ENCODE results near the gene MICOS13. TPM values are rescaled to one million over a fixed set of nuclear protein-coding genes. Genes with fewer than 3 reads are reported as not detected.
"Not testable (repeated sequence)": the region's sequence is repeated elsewhere in the genome, so short reads cannot be mapped to it uniquely, and the experiment has no call there.

Gene MICOS13
- total and polyA plus RNA-seq, 2 experiments from 2014 or later = 15.5 to 54.6 TPM

DNA sequence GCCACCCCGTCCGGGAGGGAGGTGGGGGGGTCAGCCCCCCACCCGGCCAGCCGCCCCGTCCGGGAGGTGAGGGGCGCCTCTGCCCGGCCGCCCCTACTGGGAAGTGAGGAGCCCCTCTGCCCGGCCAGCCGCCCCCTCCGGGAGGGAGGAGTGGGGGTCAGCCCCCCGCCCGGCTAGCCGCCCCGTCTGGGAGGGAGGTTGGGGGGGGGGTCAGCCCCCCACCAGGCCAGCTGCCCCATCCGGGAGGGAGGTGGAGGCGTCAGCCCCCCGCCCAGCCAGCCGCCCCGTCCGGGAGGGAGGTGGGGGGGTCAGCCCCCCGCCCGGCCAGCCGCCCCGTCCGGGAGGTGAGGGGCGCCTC is 21.7 kb upstream of the MICOS13 start:
- not testable (repeated sequence) for H3K27ac ChIP-seq (ENCODE audit: low read depth); ATAC-seq; H4K20me1 ChIP-seq (replicated peaks; ENCODE audit: insufficient read depth); H3K79me2 ChIP-seq (replicated peaks; ENCODE audit: insufficient read depth); H3K4me1 ChIP-seq (ENCODE audit: insufficient read depth); H3K4me2 ChIP-seq; H3K4me3 ChIP-seq; H3K9me3 Mint-ChIP-seq; H3K4me1 Mint-ChIP-seq; H2AFZ ChIP-seq; H3F3A ChIP-seq (replicated peaks; ENCODE audit: low read depth); H3K27me3 ChIP-seq (ENCODE audit: insufficient read depth); H3K27ac Mint-ChIP-seq; DNase-seq (ENCODE audit: low spot score); H3K4me3 Mint-ChIP-seq; H3K9me2 ChIP-seq (ENCODE audit: insufficient read depth)
- Mint-ChIP-seq H3K27me3 (ENCODE audit: insufficient read depth, low read depth, poor library complexity) (peaks cover 25% of the 10 kb centered on the region), H3K36me3 (ENCODE audit: low read depth) (peaks cover 91% of the 10 kb centered on the region)
- H3K36me3 ChIP-seq (ENCODE audit: insufficient read depth) = peaks cover 18% of the 10 kb centered on the region; the same call in 1 of the 2 replicates

GRCh38 chr19:5700455-5701092 is 20.3 kb upstream of the MICOS13 start:
- peak; percentile 0 for DNase-seq (ENCODE audit: low spot score)
- H3K36me3 ChIP-seq (ENCODE audit: insufficient read depth) = peaks cover 10% of the 10 kb centered on the region; the same call in 1 of the 2 replicates
- peaks cover 9% of the 10 kb centered on the region for H3K9me3 Mint-ChIP-seq
- H3F3A ChIP-seq (replicated peaks; ENCODE audit: low read depth) = no peaks in the 10 kb centered on the region; the same call in 1 of the 2 replicates
- peaks cover 83% of the 10 kb centered on the region for H3K36me3 Mint-ChIP-seq (ENCODE audit: low read depth)
- no peak overlapping the region for H2AFZ ChIP-seq
- no peaks in the 10 kb centered on the region for H3K79me2 ChIP-seq (replicated peaks; ENCODE audit: insufficient read depth)
- TF ChIP-seq NANOG (IDR thresholded peaks at IDR 0.05; ENCODE audit: borderline replicate concordance) = no peak
- no peak overlapping the region for H3K27ac ChIP-seq (ENCODE audit: low read depth)
- H4K20me1 ChIP-seq (replicated peaks; ENCODE audit: insufficient read depth) = peaks cover 7% of the 10 kb centered on the region; the same call in 1 of the 2 replicates
- H3K4me3 Mint-ChIP-seq = no peak overlapping the region
- no peak overlapping the region for H3K27ac Mint-ChIP-seq
- H3K4me2 ChIP-seq = no peak overlapping the region
- no peaks in the 10 kb centered on the region for H3K4me1 Mint-ChIP-seq
- no peaks in the 10 kb centered on the region for H3K4me1 ChIP-seq (ENCODE audit: insufficient read depth)
- ATAC-seq = no peak
- no peaks in the 10 kb centered on the region for H3K27me3 ChIP-seq (ENCODE audit: insufficient read depth)
- H3K4me3 ChIP-seq = no peak overlapping the region
- peaks cover 31% of the 10 kb centered on the region for H3K27me3 Mint-ChIP-seq (ENCODE audit: insufficient read depth, low read depth, poor library complexity)
- H3K9me2 ChIP-seq (ENCODE audit: insufficient read depth) = no peaks in the 10 kb centered on the region

DNA sequence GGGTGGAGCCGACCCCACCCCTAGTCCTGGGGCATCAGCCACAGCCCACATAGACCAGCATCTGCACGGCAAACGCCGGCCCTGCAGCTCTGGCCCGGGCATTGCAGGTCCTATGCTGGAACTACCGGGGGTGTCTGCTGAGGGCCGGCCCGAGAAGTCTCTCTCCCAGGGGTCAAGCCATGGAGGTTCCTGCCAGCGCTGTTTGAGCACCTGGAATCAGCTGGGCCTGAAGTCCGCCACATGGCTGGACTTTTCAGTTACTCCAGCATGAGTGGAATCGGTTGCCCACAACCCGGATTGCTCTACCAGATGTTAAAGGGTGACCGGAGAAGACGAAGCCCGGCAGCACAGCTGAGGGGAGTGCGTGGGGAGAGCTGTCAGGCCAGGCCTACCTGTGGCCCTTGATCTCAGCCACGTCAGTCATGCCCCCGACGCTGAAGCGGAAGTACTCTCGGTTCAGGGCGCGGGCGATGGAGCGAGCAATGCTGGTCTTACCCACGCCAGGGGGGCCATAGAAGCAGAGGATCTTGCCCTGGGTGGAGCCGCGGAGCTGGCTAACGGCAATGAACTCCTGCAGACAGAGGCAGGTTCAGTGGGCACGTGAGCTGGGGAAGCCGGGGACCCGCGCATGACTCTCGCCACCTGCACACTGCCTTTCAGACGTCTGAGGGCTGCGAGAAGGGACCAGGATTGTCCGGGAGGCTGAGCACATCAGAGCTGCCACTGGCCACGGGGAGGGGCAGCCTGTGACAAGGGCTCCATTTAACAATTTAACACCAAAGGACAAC is 18.5 kb upstream of the MICOS13 start:
- H3K9me3 Mint-ChIP-seq = peaks cover 9% of the 10 kb centered on the region
- H2AFZ ChIP-seq = no peak overlapping the region
- H3K79me2 ChIP-seq (replicated peaks; ENCODE audit: insufficient read depth) = no peaks in the 10 kb centered on the region
- peak; percentile 0 for DNase-seq (ENCODE audit: low spot score)
- H3K4me1 Mint-ChIP-seq = no peaks in the 10 kb centered on the region
- no peak overlapping the region for H3K4me2 ChIP-seq
- no peaks in the 10 kb centered on the region for H3K9me2 ChIP-seq (ENCODE audit: insufficient read depth)
- peaks cover 7% of the 10 kb centered on the region; the same call in 1 of the 2 replicates for H4K20me1 ChIP-seq (replicated peaks; ENCODE audit: insufficient read depth)
- H3K27me3 ChIP-seq (ENCODE audit: insufficient read depth) = no peaks in the 10 kb centered on the region
- ATAC-seq = no peak
- H3K27ac Mint-ChIP-seq = no peak overlapping the region
- no peak overlapping the region for H3K4me3 ChIP-seq
- H3K36me3 Mint-ChIP-seq (ENCODE audit: low read depth) = peaks cover 80% of the 10 kb centered on the region
- no peaks in the 10 kb centered on the region for H3K36me3 ChIP-seq (ENCODE audit: insufficient read depth)
- no peak overlapping the region for H3K27ac ChIP-seq (ENCODE audit: low read depth)
- no peak overlapping the region for H3K4me3 Mint-ChIP-seq
- no peaks in the 10 kb centered on the region for H3K4me1 ChIP-seq (ENCODE audit: insufficient read depth)
- no peaks in the 10 kb centered on the region; the same call in 1 of the 2 replicates for H3F3A ChIP-seq (replicated peaks; ENCODE audit: low read depth)
- H3K27me3 Mint-ChIP-seq (ENCODE audit: insufficient read depth, low read depth, poor library complexity) = peaks cover 35% of the 10 kb centered on the region
- TF ChIP-seq, protein P1, sequence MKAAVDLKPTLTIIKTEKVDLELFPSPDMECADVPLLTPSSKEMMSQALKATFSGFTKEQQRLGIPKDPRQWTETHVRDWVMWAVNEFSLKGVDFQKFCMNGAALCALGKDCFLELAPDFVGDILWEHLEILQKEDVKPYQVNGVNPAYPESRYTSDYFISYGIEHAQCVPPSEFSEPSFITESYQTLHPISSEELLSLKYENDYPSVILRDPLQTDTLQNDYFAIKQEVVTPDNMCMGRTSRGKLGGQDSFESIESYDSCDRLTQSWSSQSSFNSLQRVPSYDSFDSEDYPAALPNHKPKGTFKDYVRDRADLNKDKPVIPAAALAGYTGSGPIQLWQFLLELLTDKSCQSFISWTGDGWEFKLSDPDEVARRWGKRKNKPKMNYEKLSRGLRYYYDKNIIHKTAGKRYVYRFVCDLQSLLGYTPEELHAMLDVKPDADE (IDR thresholded peaks at IDR 0.05) = no peak
- TF ChIP-seq, protein P2, sequence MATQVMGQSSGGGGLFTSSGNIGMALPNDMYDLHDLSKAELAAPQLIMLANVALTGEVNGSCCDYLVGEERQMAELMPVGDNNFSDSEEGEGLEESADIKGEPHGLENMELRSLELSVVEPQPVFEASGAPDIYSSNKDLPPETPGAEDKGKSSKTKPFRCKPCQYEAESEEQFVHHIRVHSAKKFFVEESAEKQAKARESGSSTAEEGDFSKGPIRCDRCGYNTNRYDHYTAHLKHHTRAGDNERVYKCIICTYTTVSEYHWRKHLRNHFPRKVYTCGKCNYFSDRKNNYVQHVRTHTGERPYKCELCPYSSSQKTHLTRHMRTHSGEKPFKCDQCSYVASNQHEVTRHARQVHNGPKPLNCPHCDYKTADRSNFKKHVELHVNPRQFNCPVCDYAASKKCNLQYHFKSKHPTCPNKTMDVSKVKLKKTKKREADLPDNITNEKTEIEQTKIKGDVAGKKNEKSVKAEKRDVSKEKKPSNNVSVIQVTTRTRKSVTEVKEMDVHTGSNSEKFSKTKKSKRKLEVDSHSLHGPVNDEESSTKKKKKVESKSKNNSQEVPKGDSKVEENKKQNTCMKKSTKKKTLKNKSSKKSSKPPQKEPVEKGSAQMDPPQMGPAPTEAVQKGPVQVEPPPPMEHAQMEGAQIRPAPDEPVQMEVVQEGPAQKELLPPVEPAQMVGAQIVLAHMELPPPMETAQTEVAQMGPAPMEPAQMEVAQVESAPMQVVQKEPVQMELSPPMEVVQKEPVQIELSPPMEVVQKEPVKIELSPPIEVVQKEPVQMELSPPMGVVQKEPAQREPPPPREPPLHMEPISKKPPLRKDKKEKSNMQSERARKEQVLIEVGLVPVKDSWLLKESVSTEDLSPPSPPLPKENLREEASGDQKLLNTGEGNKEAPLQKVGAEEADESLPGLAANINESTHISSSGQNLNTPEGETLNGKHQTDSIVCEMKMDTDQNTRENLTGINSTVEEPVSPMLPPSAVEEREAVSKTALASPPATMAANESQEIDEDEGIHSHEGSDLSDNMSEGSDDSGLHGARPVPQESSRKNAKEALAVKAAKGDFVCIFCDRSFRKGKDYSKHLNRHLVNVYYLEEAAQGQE (IDR thresholded peaks at IDR 0.05; ENCODE audit: unreplicated experiment) = no peak
- TF ChIP-seq STAT1 (IDR thresholded peaks at IDR 0.05; ENCODE audit: unreplicated experiment) (no peak), ZNF331 (CRISPR knock-in tag; IDR thresholded peaks at IDR 0.05; ENCODE audit: low read depth) (no peak), POLR2AphosphoS5 (IDR thresholded peaks at IDR 0.05; ENCODE audit: low read depth) (no peak), EZH2phosphoT487 (IDR thresholded peaks at IDR 0.05; ENCODE audit: unreplicated experiment) (no peak)

Measured in GM23338 (cell line).